Measurements from ENCODE around the gene CCDC197. TPM values are rescaled to one million over a fixed set of nuclear protein-coding genes. Genes with fewer than 3 reads are reported as not detected.

Gene CCDC197
- total RNA-seq, 1 donor from 2014 or later, result not detected

DNA sequence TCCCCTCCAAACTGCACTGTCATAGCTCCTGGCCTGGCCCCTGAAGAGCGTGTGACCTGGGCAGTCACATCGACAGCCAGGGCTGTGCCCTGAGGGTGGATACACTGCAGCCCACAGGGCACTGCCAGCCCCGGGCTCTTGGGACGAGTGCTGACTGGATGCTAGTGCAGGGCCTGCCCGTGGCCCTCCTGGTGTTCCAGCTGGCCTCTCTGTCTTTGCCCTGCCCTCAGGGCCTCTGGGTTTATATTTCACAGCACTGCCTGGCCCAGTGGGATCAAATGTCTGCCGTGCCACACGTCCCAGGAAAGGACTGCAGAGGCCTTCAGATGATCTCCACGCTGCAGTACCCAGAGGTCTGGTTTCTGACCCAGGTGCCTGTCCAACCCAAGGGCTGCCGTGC is 10.1 kb upstream of the CCDC197 start:
- Mint-ChIP-seq H3K36me3 (ENCODE audit: low read depth, unreplicated experiment) (no peaks in the 10 kb centered on the region), H3K4me3 (ENCODE audit: unreplicated experiment) (no peak overlapping the region), H3K4me1 (ENCODE audit: unreplicated experiment) (peaks cover 16% of the 10 kb centered on the region), H3K27me3 (ENCODE audit: unreplicated experiment) (peaks cover 6% of the 10 kb centered on the region), H3K27ac (ENCODE audit: unreplicated experiment) (no peak overlapping the region), H3K9me3 (ENCODE audit: unreplicated experiment) (no peaks in the 10 kb centered on the region)
- TF ChIP-seq, protein P1, sequence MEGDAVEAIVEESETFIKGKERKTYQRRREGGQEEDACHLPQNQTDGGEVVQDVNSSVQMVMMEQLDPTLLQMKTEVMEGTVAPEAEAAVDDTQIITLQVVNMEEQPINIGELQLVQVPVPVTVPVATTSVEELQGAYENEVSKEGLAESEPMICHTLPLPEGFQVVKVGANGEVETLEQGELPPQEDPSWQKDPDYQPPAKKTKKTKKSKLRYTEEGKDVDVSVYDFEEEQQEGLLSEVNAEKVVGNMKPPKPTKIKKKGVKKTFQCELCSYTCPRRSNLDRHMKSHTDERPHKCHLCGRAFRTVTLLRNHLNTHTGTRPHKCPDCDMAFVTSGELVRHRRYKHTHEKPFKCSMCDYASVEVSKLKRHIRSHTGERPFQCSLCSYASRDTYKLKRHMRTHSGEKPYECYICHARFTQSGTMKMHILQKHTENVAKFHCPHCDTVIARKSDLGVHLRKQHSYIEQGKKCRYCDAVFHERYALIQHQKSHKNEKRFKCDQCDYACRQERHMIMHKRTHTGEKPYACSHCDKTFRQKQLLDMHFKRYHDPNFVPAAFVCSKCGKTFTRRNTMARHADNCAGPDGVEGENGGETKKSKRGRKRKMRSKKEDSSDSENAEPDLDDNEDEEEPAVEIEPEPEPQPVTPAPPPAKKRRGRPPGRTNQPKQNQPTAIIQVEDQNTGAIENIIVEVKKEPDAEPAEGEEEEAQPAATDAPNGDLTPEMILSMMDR (IDR thresholded peaks at IDR 0.05; ENCODE audit: unreplicated experiment), result no peak
- no peak for DNase-seq (ENCODE audit: low spot score)

DNA sequence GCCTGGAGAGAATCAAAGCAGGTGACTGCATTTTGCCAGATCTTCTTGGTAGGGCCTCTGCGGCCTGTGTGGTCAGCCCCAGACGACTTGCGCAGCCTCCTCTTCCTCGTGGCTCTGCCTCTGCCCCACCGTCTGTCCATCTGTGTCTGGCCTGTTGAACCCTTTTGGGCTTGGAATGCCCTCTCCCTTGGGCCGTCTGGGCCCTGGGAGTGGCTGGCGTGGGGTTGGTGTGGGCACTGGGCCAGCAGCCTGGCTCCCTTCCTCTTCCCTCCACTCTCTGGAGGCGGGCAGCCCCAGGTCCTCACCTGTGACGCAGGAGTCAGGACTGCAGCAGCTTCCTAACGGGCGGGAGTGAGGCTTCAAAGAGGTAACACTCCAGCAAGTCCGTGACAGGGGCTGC is 9.7 kb upstream of the CCDC197 start:
- no peak for DNase-seq (ENCODE audit: low spot score)
- Mint-ChIP-seq H3K27ac (ENCODE audit: unreplicated experiment) (no peak overlapping the region), H3K27me3 (ENCODE audit: unreplicated experiment) (peaks cover 6% of the 10 kb centered on the region), H3K36me3 (ENCODE audit: low read depth, unreplicated experiment) (no peaks in the 10 kb centered on the region), H3K9me3 (ENCODE audit: unreplicated experiment) (no peaks in the 10 kb centered on the region), H3K4me3 (ENCODE audit: unreplicated experiment) (no peak overlapping the region), H3K4me1 (ENCODE audit: unreplicated experiment) (peaks cover 16% of the 10 kb centered on the region)
- TF ChIP-seq, protein P1 (IDR thresholded peaks at IDR 0.05; ENCODE audit: unreplicated experiment), result no peak

DNA sequence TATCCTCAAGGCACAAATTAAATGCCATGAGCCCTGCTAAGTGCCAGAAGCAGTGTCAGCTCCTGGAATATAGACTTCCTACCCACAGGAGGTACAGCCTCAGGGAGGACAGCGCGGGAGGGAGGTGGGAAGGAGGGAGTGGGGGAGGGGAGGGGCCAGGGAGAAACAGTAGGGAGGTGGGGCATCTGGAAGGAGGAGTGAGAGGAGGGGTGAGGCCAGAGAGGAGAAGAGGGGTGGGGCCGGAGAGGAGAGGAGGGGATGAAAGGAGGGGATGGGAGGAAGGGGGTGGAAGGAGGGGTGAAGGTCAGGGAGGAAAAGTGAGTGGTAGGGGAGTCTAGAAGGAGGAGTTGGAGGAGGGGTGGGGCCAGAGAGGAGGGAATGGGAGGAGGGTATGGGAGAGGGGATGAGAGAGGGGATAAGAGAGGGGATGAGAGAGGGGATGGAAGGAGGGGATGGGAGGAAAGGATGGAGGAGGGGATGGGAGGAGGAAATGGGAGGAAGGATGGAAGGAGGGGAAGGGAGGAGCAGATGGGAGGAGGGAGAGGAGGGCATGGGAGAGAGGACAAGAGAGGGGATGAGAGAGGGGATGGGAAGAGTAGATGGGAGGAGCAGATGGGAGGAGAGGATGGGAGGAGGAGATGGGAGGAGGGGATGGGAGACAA is 9.2 kb upstream of the CCDC197 start:
- H3K27ac Mint-ChIP-seq (ENCODE audit: unreplicated experiment), result no peak overlapping the region

DNA sequence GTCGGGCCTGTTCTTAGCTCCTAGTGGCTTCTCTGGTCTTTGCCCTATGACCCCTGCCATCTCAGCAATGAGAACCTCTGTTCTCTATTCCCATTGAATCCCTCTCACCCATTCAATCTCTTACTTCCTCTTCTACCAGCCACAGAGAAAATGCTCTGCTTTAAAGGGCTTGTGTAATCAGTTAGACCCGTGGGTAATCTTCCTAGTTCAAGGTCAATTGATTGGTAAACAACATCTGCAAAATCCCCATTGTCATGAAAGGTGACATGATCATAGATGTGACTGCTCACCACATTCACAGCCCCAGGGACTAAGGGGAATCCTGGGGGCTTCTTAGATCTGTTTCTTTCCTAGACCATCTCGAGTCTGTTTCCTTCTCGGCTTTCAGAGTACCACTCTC is 7.2 kb upstream of the CCDC197 start:
- Mint-ChIP-seq H3K27me3 (ENCODE audit: unreplicated experiment) (peaks cover 6% of the 10 kb centered on the region), H3K9me3 (ENCODE audit: unreplicated experiment) (no peaks in the 10 kb centered on the region), H3K27ac (ENCODE audit: unreplicated experiment) (no peak overlapping the region), H3K4me1 (ENCODE audit: unreplicated experiment) (peaks cover 5% of the 10 kb centered on the region), H3K4me3 (ENCODE audit: unreplicated experiment) (no peak overlapping the region), H3K36me3 (ENCODE audit: low read depth, unreplicated experiment) (no peaks in the 10 kb centered on the region)
- no peak for DNase-seq (ENCODE audit: low spot score)
- TF ChIP-seq, protein P1 (IDR thresholded peaks at IDR 0.05; ENCODE audit: unreplicated experiment), result no peak

More for the DNA sequence above, 9.2 kb upstream of the CCDC197 start:
- H3K9me3 Mint-ChIP-seq (ENCODE audit: unreplicated experiment), result no peaks in the 10 kb centered on the region
- H3K4me1 Mint-ChIP-seq (ENCODE audit: unreplicated experiment), result peaks cover 15% of the 10 kb centered on the region
- H3K4me3 Mint-ChIP-seq (ENCODE audit: unreplicated experiment), result no peak overlapping the region
- DNase-seq (ENCODE audit: low spot score), result no peak
- H3K27me3 Mint-ChIP-seq (ENCODE audit: unreplicated experiment), result peaks cover 6% of the 10 kb centered on the region
- TF ChIP-seq, protein P1 (IDR thresholded peaks at IDR 0.05; ENCODE audit: unreplicated experiment), result no peak
- H3K36me3 Mint-ChIP-seq (ENCODE audit: low read depth, unreplicated experiment), result no peaks in the 10 kb centered on the region

DNA sequence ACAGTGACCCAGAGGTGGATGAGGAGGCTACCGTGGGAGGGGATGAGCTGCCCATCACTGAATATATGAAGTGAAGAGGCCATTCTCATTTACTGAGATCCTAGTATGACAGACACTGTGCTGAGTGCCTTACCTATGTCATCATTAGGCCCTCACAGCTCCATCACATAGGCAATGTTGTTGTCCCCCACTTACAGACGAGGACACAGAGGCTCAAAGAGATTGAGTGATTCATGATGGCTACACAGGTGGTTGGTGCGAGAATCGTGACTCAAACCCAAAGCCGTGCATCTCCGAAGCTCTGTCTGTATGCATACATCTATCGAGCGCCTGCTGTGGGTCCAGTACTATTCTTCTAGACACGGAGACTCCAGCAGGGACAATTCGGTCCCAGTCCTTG is 5.9 kb upstream of the CCDC197 start:
- peaks cover 6% of the 10 kb centered on the region for H3K27me3 Mint-ChIP-seq (ENCODE audit: unreplicated experiment)
- no peaks in the 10 kb centered on the region for H3K9me3 Mint-ChIP-seq (ENCODE audit: unreplicated experiment)

More for the DNA sequence above, 5.9 kb upstream of the CCDC197 start:
- TF ChIP-seq, protein P1 (IDR thresholded peaks at IDR 0.05; ENCODE audit: unreplicated experiment), result no peak
- Mint-ChIP-seq H3K27ac (ENCODE audit: unreplicated experiment) (no peak overlapping the region), H3K4me3 (ENCODE audit: unreplicated experiment) (no peak overlapping the region), H3K36me3 (ENCODE audit: low read depth, unreplicated experiment) (no peaks in the 10 kb centered on the region), H3K4me1 (ENCODE audit: unreplicated experiment) (peaks cover 5% of the 10 kb centered on the region)
- no peak for DNase-seq (ENCODE audit: low spot score)

Data from endothelial cell (in vitro differentiated cells).